Sciatic nerve (tissue), 2 donors: ENCODE results near the gene MRPS15. TPM values are rescaled to one million over a fixed set of nuclear protein-coding genes. Genes with fewer than 3 reads are reported as not detected.

Experiments used
- ATAC-seq: fragments of 200-7000 bp; cut with Tn5 transposase; one replicate; pipeline ENCODE4 v1.9.1; 2020; ENCODE audit warnings: mild to moderate bottlenecking, moderate library complexity
- DNase-seq: peaks from one replicate; pipeline ENCODE4 v3.0.0-alpha.2; 2020; ENCODE audit warnings: low spot score
- intact Hi-C: fragments of 100-400 bp; cut with DNase I; formaldehyde crosslinking; loops from one replicate; pipeline ENCODE4 v1.14.2; 2022
- total RNA-seq: library from RNA; stranded (reverse); fragmentation: NEBNext Ultra II Directional; extraction: Animal tissue kit (Norgen Biotek cat#: 25700); gene quantifications from one replicate; pipeline ENCODE4 v1.2.1, GENCODE V29; 2021
- donor health status: DM: no; HTN: no; CAD: no.
- donor health status: DM: no; HTN: no; CAD: no.

Gene MRPS15
- total RNA-seq, 1 donor from 2014 or later: 41.5 TPM

GRCh38 chr1:36440044-36440443 is 24.1 kb downstream of the MRPS15 start:
- DNase-seq: no peak
- ATAC-seq: no peak
- intact Hi-C loops: no loop called here

GRCh38 chr1:36438715-36439114 is 25.5 kb downstream of the MRPS15 start:
- ATAC-seq (no peak), DNase-seq (no peak)
- intact Hi-C loops: no loop called here

GRCh38 chr1:36436821-36437220 is 27.4 kb downstream of the MRPS15 start:
- intact Hi-C loops: no loop called here
- DNase-seq: no peak
- ATAC-seq: no peak

DNA sequence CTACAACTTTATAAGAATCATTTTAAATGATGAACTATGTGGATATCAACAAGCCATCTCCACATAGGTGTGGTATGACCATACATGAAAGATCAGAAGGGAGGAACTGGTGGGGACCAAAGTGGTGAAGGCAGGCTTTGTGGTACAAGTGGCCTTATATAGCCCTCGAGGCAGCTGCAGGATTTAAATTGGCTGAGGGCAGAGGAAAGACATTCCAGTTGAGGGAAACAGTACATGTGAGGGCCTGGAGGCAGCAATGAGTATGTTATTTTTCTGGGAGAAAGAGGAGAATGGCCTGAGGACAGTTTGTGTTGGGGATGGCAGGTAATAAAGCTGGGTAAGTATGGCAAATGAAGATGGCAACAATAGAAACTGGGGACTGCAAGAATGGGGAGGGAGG is 31.1 kb downstream of the MRPS15 start:
- ATAC-seq (no peak), DNase-seq (no peak)
- intact Hi-C loops: no loop called here

GRCh38 chr1:36432616-36433015 is 31.6 kb downstream of the MRPS15 start:
- intact Hi-C loops: no loop called here
- DNase-seq (no peak), ATAC-seq (no peak)

DNA sequence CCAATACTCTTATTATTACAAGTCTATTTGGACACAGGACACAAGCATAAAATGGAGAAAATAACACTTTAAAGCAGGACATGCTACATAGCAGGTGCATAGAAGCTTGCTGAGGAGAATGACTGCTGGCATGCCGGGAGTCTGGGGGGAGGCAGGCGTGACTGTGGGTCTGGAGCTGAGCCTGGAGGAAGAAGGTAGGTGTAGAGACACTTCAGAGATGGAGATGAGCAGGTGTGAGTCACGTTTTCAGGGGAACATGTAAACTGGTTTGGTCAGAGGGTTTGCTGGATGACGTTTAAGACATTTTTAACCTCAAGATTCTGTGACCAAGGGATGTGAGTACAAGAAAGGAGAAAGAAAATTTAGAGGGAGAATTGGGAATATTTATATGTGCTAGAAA is 38.4 kb downstream of the MRPS15 start:
- intact Hi-C loops: no loop called here
- DNase-seq (no peak), ATAC-seq (no peak)

DNA sequence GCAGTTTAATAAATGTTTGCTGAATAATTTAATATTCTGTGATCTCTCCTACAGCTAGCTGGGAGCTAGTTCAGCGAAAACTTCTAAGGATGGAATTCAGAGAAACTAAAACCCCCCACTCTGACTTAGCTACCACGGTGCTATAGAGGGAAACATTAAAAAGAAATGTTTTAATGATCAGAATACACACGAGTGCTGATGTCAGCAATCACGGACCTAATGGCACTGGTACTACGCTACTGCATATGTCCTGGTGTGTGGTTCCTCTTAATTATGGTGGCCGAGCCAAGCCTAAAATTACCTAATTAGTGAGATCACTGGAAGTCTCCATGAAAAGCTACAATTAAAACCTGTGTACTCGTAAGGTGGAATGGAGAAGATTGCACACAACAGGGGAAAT is 42.5 kb downstream of the MRPS15 start:
- intact Hi-C loops: loop anchor here (5.0 kb wide), 1 partner anchor 79 kb away; no protein-coding TSS in a partner anchor
- ATAC-seq (no peak), DNase-seq (no peak)

- intact Hi-C loops: loop anchor here (5.0 kb wide), 1 partner anchor 79 kb away; no protein-coding TSS in a partner anchor
- DNase-seq (peak; percentile 96), ATAC-seq (peak; percentile 93)
Measured at GRCh38 chr1:36420836-36421317, 43.3 kb downstream of the MRPS15 start.

DNA sequence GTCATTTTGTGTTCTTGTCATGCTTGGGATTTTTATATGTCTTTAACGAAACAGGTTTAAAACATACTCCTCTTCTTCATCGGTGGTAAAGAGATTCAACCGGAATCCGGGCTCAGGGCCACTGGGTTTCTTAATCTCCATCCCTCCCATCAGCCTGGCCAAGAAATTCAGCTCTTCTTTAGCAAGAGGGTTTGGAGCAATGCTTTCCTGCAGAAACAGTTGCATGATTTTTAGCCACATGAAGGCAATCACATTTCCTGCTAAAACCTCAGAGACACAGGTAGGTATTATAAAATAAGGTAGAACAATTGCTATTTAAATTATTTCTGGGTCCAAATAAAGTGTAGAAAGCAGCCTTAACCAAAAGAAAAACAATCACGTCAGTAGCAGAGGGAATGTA is 43.8 kb downstream of the MRPS15 start:
- DNase-seq: no peak
- ATAC-seq: peak; percentile 78
- intact Hi-C loops: loop anchor here (5.0 kb wide), 1 partner anchor 78 kb away; no protein-coding TSS in a partner anchor

- intact Hi-C loops: no loop called here
- ATAC-seq: peak; percentile 70
- DNase-seq: no peak
Measured at GRCh38 chr1:36419569-36419968, 44.6 kb downstream of the MRPS15 start.

DNA sequence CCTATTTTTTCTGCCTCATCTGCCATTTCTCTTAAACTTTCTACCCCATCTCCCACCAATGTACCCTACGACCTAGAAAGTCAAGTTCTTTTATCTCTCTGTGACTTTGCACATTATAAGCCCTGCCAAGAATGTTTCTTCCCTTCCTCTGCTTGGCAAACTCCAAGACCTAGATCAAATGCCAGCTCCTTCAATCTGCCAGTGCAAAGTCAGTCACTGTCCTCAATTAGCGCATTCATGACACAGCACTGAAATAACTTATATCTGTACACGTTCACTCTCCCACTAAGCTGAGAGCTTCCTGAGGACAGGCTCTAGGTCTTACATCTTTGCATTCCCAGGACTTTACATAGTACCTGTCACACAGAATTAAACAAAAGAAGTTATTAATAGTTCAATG is 45.0 kb downstream of the MRPS15 start:
- intact Hi-C loops: no loop called here
- ATAC-seq: no peak
- no peak for DNase-seq

- intact Hi-C loops: no loop called here
- no peak for DNase-seq
- no peak for ATAC-seq
Measured at GRCh38 chr1:36417931-36418330, 46.3 kb downstream of the MRPS15 start.

DNA sequence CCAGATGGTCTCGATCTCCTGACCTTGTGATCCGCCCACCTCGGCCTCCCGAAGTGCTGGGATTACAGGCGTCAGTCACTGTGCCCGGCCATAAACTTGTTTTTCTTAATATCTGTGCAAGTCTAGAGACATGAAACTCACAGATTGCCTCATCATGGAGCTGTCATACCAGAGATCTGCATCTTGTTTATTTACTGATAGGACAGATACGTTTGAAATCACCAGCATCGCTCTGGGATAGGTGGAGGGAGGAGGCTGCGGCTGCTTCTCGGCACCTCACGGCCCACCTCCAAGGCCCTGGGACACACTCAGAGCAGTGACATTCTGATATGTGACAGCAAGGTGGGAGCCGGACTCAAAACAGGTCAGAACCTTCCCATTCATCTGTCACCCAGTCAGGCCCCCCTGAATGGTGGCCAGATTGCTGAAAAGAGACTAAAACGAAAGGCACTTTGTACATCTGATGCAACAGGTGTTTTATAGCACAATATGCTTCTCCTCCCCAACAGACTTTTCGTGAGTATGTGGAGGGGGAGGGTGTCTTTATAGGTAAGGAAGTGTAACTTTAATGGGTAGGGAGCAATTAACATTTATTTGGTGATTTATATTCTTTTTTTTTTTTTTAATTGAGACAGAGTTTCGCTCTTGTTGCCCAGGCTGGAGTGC is 48.4 kb downstream of the MRPS15 start:
- intact Hi-C loops: no loop called here
- ATAC-seq: no peak
- DNase-seq: no peak

DNA sequence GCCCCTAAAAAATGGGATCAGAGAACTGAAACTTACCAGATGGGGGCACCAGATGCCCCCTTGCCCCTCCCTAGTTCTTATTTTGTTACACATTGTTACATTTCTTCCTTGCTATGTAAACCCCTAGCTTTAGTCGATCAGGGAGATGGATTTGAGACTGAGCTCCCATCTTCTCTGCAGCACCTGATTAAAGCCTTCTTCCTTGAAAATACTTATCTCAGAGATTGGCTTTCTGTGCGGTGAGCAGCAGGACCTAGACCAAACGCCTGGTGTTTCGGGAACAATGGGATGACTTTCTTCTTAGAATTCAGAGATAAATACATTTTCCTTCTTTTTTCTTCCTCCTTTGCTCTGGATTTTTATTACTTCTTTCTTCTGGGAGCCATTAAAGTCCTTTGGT is 49.8 kb downstream of the MRPS15 start:
- no peak for DNase-seq
- intact Hi-C loops: no loop called here
- no peak for ATAC-seq

DNA sequence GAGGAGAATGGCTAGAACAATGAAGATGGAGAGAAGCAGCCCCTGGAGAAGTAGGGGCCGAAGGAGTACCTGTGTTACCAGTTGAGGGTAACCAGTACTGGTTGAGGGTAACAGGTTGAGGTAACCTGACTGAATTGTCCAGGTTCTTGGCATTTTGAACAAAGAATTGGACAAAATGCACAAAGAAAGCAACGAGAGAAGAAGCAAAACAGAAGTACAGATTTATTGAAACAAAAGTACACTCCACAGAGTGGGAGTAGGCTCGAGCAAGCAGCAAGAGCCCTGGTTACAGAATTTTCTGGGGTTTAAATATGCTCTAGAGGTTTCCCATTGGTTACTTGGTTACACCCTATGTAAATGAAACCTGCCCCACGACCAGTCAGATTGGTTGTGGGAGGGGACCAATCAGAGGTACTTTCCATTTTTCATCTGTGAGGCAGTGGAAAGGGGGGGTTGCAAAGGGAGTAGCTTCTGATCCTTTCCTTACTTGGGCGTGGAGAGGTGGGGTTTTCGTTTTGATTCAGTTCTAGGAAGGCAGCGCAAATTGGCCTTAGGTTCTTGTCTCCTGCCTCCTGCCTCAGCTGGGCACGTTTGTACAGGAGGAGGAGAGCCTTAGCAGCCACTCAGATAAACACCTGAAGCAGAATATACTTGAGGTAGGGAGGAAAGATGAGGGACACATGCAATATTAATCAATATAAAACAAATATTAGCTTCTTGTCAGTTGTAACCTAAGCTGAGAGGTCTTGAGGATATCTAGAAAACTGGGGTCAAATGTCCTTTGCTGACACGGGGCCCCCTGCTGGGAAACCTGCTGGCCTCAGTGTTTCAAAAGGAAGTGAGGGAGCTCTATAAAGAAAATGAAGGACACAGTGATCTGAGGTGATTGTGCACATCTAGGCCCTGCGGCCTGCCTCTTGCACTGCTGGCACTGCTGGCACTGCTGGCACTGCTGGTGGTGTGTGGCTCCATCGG is 52.2 kb downstream of the MRPS15 start:
- ATAC-seq (no peak), DNase-seq (no peak)
- intact Hi-C loops: no loop called here

DNA sequence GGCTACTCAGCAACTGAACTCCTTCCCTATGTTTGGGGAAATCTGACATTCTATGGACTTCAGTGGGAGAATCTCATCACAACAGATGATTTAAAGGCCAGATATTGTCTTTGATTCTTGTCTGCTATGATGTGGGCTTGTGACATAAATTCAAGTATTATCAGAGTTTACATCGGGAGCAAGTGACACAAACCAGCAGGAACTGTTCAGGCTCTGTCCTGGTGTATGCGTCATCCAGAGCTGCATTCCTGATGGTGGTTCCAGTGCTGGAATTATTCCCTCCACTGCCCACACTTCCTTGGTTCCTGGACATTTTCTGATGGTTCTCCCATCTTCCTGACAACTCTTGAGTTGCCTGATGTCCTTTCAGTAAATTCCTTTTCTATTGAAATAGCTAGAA is 55.7 kb downstream of the MRPS15 start:
- intact Hi-C loops: no loop called here
- DNase-seq (no peak), ATAC-seq (no peak)

DNA sequence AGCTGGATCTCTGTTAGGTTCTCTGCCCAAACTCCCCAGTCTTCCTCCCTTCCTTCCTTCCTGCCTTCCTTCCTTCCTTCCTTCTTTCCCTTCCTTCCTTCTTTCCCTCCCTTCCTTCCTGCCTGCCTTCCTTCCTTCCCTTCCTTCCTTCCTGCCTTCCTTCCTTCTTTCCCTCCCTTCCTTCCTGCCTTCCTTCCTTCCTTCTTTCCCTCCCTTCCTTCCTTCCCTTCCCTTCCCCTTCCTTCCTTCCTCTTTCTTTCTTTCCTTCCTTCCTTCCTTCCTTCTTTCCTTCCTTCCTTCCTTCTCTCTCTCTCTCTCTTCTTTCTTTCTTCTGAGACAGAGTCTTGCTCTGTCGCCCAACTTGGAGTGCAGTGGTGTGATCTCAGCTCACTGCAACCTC is 57.7 kb downstream of the MRPS15 start:
- intact Hi-C loops: no loop called here
- ATAC-seq (no peak), DNase-seq (no peak)
